IMR-90 (cell line): ENCODE measurements around the gene S100A16. TPM values are rescaled to one million over a fixed set of nuclear protein-coding genes. Genes with fewer than 3 reads are reported as not detected.

Experiments
- ATAC-seq: fragments of 200-7000 bp; cut with Tn5 transposase; 2 replicates; pipeline ENCODE4 v1.9.1; 2020; ENCODE audit warnings: low read depth, mild to moderate bottlenecking, moderate library complexity
- BruUV-seq: library from RNA; stranded (reverse); fragments of 400-500 nt; replicated peaks from 2 replicates; lab custom pipeline; 2021; lab: Mats Ljungman, UMichigan
- CTCF ChIA-PET: fragments of 300-600 bp; formaldehyde crosslinking; extraction: SDS; loops from one replicate; lab custom pipeline; 2021; ENCODE audit warnings: antibody characterized with exemption; lab: Yijun Ruan, JAX
- POLR2A ChIA-PET: fragments of 300-600 bp; sonication (Branson Sonifier 250); formaldehyde crosslinking; loops from one replicate; lab custom pipeline; 2022; ENCODE audit warnings: antibody characterized with exemption; ENCODE audit not compliant: unreplicated experiment; lab: Charles Lee
- DNase-seq: peaks from one replicate; pipeline ENCODE4 v3.0.0; 2013
- H2AFZ ChIP-seq: replicated peaks from 2 replicates; pipeline ENCODE3; 2013; ENCODE audit warnings: low read length, mild to moderate bottlenecking; ENCODE audit not compliant: poor library complexity
- H2AK5ac ChIP-seq: 2 replicates; pipeline ENCODE4 v1.6.1; 2013; ENCODE audit warnings: low read depth, low read length, inconsistent platforms
- H2AK9ac ChIP-seq: replicated peaks from 2 replicates; pipeline ENCODE3; 2013; ENCODE audit warnings: mild to moderate bottlenecking, low read depth, low read length, moderate library complexity; ENCODE audit not compliant: poor library complexity
- H2BK120ac ChIP-seq: 2 replicates; pipeline ENCODE4 v1.6.1; 2013; ENCODE audit warnings: low read depth, low read length, inconsistent platforms
- H2BK15ac ChIP-seq: 3 replicates; pipeline ENCODE4 v1.6.1; 2013; ENCODE audit warnings: low read depth, low read length, inconsistent platforms
- H2BK20ac ChIP-seq: 2 replicates; pipeline ENCODE4 v1.6.1; 2013; ENCODE audit warnings: low read depth, mild to moderate bottlenecking, inconsistent platforms, low read length, moderate library complexity
- H2BK5ac ChIP-seq: 2 replicates; pipeline ENCODE4 v1.6.1; 2013; ENCODE audit warnings: mild to moderate bottlenecking, low read depth, low read length, inconsistent platforms; ENCODE audit not compliant: poor library complexity, severe bottlenecking
- H3K14ac ChIP-seq: replicated peaks from 2 replicates; pipeline ENCODE4 v1.6.1; 2013; ENCODE audit warnings: low read depth, low read length, inconsistent platforms
- H3K18ac ChIP-seq: 2 replicates; pipeline ENCODE4 v1.6.1; 2013; ENCODE audit warnings: low read depth, low read length, control low read depth
- H3K23ac ChIP-seq: 2 replicates; pipeline ENCODE4 v1.6.1; 2013; ENCODE audit warnings: low read depth, low read length, inconsistent platforms
- H3K27ac ChIP-seq: 2 replicates; pipeline ENCODE4 v1.5.1; 2013; ENCODE audit warnings: mild to moderate bottlenecking, control low read depth, low read length; ENCODE audit not compliant: insufficient read depth
- H3K27me3 ChIP-seq: 2 replicates; pipeline ENCODE4 v1.6.1; 2013; ENCODE audit warnings: low read length; ENCODE audit not compliant: control insufficient read depth, insufficient read depth
- H3K36me3 ChIP-seq: 2 replicates; pipeline ENCODE4 v1.6.1; 2013; ENCODE audit warnings: low read length, mixed read lengths; ENCODE audit not compliant: control insufficient read depth, insufficient read depth
- H3K4ac ChIP-seq: 2 replicates; pipeline ENCODE4 v1.6.1; 2013; ENCODE audit warnings: low read depth, low read length, inconsistent platforms
- H3K4me1 ChIP-seq: 2 replicates; pipeline ENCODE4 v1.6.1; 2013; ENCODE audit warnings: low read length, mixed read lengths; ENCODE audit not compliant: control insufficient read depth, insufficient read depth
- H3K4me2 ChIP-seq: 2 replicates; pipeline ENCODE4 v1.6.1; 2013; ENCODE audit warnings: low read depth, mild to moderate bottlenecking, control low read depth, low read length, moderate library complexity
- H3K4me3 ChIP-seq: 2 replicates; pipeline ENCODE4 v1.5.1; 2013; ENCODE audit warnings: low read depth, mild to moderate bottlenecking, control low read depth, low read length, moderate library complexity; ENCODE audit not compliant: insufficient read depth
- H3K56ac ChIP-seq: 2 replicates; pipeline ENCODE4 v1.6.1; 2013; ENCODE audit warnings: low read length, inconsistent platforms; ENCODE audit not compliant: insufficient read depth; ENCODE audit errors: extremely low read depth
- H3K79me1 ChIP-seq, 2 experiments: 2 replicates each; pipeline ENCODE4 v1.6.1; 2013; ENCODE audit warnings: low read length in 2 of 2, inconsistent platforms in 1 of 2, low read depth in 1 of 2
- H3K9ac ChIP-seq: 2 replicates; pipeline ENCODE4 v1.6.1; 2013; ENCODE audit warnings: low read depth, low read length, control low read depth
- H3K9me1 ChIP-seq: 2 replicates; pipeline ENCODE4 v1.6.1; 2013; ENCODE audit warnings: low read length, inconsistent platforms; ENCODE audit not compliant: insufficient read depth
- H3K9me3 ChIP-seq: 2 replicates; pipeline ENCODE4 v1.6.1; 2013; ENCODE audit warnings: low read length; ENCODE audit not compliant: control insufficient read depth, insufficient read depth
- H4K20me1 ChIP-seq: 2 replicates; pipeline ENCODE4 v1.6.1; 2013; ENCODE audit warnings: low read length, inconsistent platforms; ENCODE audit not compliant: insufficient read depth
- H4K5ac ChIP-seq: 2 replicates; pipeline ENCODE4 v1.6.1; 2013; ENCODE audit warnings: mild to moderate bottlenecking, low read depth, low read length, control low read depth
- H4K8ac ChIP-seq, 2 experiments: 2 replicates each; pipeline ENCODE4 v1.6.1; 2013; ENCODE audit warnings: low read depth in 2 of 2, low read length in 2 of 2, control low read depth in 1 of 2, inconsistent platforms in 1 of 2
- H4K91ac ChIP-seq: 2 replicates; pipeline ENCODE4 v1.6.1; 2013; ENCODE audit warnings: low read depth, low read length, inconsistent platforms; ENCODE audit not compliant: insufficient read depth
- BHLHE40 ChIP-seq: fragments of 150-350 bp; IDR thresholded peaks from 2 replicates; pipeline ENCODE4 v1.6.1; 2016; ENCODE audit warnings: mild to moderate bottlenecking, low read depth, low read length
- CEBPB ChIP-seq: IDR thresholded peaks from 2 replicates; pipeline ENCODE4 v1.6.1; 2012; ENCODE audit warnings: low read depth, low read length, improper control_type of control experiment
- MXI1 ChIP-seq: IDR thresholded peaks from 2 replicates; pipeline ENCODE4 v1.6.1; 2012; ENCODE audit warnings: low read depth, mild to moderate bottlenecking, low read length, moderate library complexity, borderline replicate concordance
- POLR2A ChIP-seq: IDR thresholded peaks from 2 replicates; pipeline ENCODE4 v1.6.1; 2012; ENCODE audit warnings: mild to moderate bottlenecking, low read depth, low read length
- SMC3 ChIP-seq: fragments of 150-350 bp; IDR thresholded peaks from 2 replicates; pipeline ENCODE4 v1.6.1; 2016; ENCODE audit warnings: low read depth, mild to moderate bottlenecking, antibody characterized with exemption, low read length, moderate library complexity
- WGBS, 2 experiments: methylation state at CpG; one replicate each; pipeline versions ENCODE4 v1.1.5 to v1.1.7; 2013; ENCODE audit warnings: missing lambda C conversion rate in 2 of 2; ENCODE audit not compliant: insufficient read length in 1 of 2; ENCODE audit errors: extremely low coverage in 2 of 2; 5-methylcytosine and 5-hydroxymethylcytosine counted together
- dilution Hi-C: fragments of 300-500 bp; cut with HindIII; formaldehyde crosslinking; loops from one replicate; pipeline ENCODE4 v1.14.3; 2018; ENCODE audit warnings: low sequenced_read_pairs; ENCODE audit not compliant: unreplicated experiment
- in situ Hi-C: fragments of 300-500 bp; cut with MboI; formaldehyde crosslinking; loops from 3 replicates; pipeline ENCODE4 v1.14.3; 2019; ENCODE audit warnings: low sequenced_read_pairs, inconsistent platforms, mixed read lengths
- intact Hi-C: fragments of 100-400 bp; cut with micrococcal nuclease; formaldehyde crosslinking; loops from 2 replicates; pipeline ENCODE4 v1.10.0; 2022
- polyA plus RNA-seq, 3 experiments: library from polyadenylated mRNA; depleted of rRNA; stranded (reverse); fragments of >200 nt; gene quantifications; 2 replicates each; pipeline ENCODE4 v1.2.3, GENCODE V29; 2012; ENCODE audit warnings: low replicate concordance in 1 of 3
- total RNA-seq: library from RNA; depleted of rRNA; stranded (reverse); fragments of >200 nt; gene quantifications from 2 replicates; pipeline ENCODE4 v1.2.3, GENCODE V29; 2012
- TF ChIP-seq, protein P1 (sequence below): conservative IDR thresholded peaks from 2 replicates; pipeline ENCODE4 v1.5.1; 2012; ENCODE audit warnings: mild to moderate bottlenecking, low read depth, low read length, improper control_type of control experiment

The S100A16 gene
- total and polyA plus RNA-seq, 2 of the 4 experiments (the other 2 are of a cell fraction), result 201 to 515 TPM

DNA sequence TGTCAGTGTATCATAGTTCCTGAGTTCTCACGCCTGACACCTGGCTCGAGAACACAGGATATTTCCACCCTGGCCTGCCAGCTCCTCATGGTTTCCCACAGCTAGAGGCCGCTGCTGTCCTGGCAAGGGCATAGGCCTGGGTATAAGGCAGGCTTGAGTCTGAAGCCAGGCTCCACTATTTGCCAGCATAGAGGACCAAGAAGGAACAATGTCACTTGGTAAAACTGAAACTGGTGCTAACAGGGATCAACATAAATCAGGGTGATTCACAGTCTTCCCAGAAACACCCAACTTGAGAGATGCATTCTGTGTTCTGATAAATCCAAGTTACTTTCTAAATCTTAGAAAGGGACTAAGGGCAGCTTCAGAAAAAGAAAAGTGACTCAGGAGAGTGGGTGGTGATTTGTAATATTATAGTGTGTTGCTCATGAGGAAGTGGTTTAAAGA is 40.3 kb downstream of the S100A16 start (continued):
- TF ChIP-seq, protein P1, sequence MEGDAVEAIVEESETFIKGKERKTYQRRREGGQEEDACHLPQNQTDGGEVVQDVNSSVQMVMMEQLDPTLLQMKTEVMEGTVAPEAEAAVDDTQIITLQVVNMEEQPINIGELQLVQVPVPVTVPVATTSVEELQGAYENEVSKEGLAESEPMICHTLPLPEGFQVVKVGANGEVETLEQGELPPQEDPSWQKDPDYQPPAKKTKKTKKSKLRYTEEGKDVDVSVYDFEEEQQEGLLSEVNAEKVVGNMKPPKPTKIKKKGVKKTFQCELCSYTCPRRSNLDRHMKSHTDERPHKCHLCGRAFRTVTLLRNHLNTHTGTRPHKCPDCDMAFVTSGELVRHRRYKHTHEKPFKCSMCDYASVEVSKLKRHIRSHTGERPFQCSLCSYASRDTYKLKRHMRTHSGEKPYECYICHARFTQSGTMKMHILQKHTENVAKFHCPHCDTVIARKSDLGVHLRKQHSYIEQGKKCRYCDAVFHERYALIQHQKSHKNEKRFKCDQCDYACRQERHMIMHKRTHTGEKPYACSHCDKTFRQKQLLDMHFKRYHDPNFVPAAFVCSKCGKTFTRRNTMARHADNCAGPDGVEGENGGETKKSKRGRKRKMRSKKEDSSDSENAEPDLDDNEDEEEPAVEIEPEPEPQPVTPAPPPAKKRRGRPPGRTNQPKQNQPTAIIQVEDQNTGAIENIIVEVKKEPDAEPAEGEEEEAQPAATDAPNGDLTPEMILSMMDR, result peak; percentile 86

DNA sequence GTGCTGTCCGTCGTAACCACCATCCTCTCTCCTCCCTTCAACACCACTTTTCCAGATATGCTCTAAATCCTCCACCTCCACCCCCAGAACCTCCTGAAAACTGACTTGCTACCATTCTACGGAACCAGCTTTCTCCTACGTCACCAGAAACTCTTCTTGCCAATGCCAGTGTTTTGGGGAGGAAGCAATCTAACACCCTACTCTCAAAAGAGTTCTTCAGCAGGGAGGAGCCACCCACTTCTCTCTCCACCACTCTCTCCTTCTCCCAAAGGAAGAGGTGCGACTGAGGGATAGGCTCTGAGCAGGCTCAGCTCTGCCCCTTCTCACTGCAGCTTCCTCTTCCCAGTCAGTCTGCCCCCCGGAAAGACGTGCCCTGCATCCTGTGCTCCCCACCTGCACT is 41.2 kb downstream of the S100A16 start:
- peaks cover 22% of the 10 kb centered on the region for H3K9me1 ChIP-seq
- H2BK20ac ChIP-seq, result peak overlapping the region; percentile 22
- ATAC-seq (no peak), DNase-seq (no peak)
- no peak overlapping the region for H3K27ac ChIP-seq
- H2BK120ac ChIP-seq, result peak overlapping the region; percentile 94
- BruUV-seq, result no TSS peak
- no peak overlapping the region; the same call in 1 of the 2 replicates for H3K56ac ChIP-seq
- no peaks in the 10 kb centered on the region for H3K9me3 ChIP-seq
- peak overlapping the region; percentile 90 for H2AK9ac ChIP-seq
- H3K27me3 ChIP-seq, result no peaks in the 10 kb centered on the region
- H4K91ac ChIP-seq, result peak overlapping the region; percentile 61; the same call in 1 of the 2 replicates
- no peak overlapping the region for H4K5ac ChIP-seq
- intact Hi-C loops (loop anchor here (1.0 to 2.0 kb wide), 8 partner anchors 41 to 178 kb away; partner anchors contain the start of genes CHTOP, ILF2, S100A13 and S100A16), dilution Hi-C loops (no loop called here), in situ Hi-C loops (no loop called here)
- H2BK15ac ChIP-seq, result peak overlapping the region; percentile 51; the same call in 2 of the 3 replicates
- ChIA-PET CTCF (interaction anchor here (1.0 to 2.3 kb wide), 10 partner anchors 21 to 88 kb away, joined by 3 to 16 read pairs (median 4); partner anchors contain the start of gene S100A13), POLR2A (interaction anchor here (0.6 to 1.9 kb wide), 3 partner anchors 36 to 62 kb away, joined by 3 to 7 read pairs (median 3); partner anchors contain the start of genes S100A13 and S100A6)
- H4K20me1 ChIP-seq, result no peaks in the 10 kb centered on the region
- H3K9ac ChIP-seq, result no peak overlapping the region
- H3K4me3 ChIP-seq, result no peak overlapping the region
- peak overlapping the region; percentile 90 for H2AK5ac ChIP-seq
- no CpG with 5 or more reads among the region's 7 CpGs for WGBS, 2 experiments
- no peaks in the 10 kb centered on the region for H3K36me3 ChIP-seq
- peak overlapping the region; percentile 13; the same call in 1 of the 2 replicates for H3K23ac ChIP-seq
- peak overlapping the region; percentile 34; the same call in 1 of the 2 replicates for H3K14ac ChIP-seq
- peaks cover 21% of the 10 kb centered on the region for H3K4me1 ChIP-seq
- H3K79me1 ChIP-seq, result peaks cover 0 to 22% of the 10 kb centered on the region in 2 experiments; a peak in 2 of 4 replicates
- H3K4ac ChIP-seq, result peak overlapping the region; percentile 74
- H3K18ac ChIP-seq, result no peak overlapping the region
- H2BK5ac ChIP-seq, result peak overlapping the region; percentile 24
- TF ChIP-seq MXI1 (no peak), BHLHE40 (no peak), CEBPB (no peak), SMC3 (no peak), POLR2A (no peak)
- peak overlapping the region; percentile 78 for H2AFZ ChIP-seq
- H4K8ac ChIP-seq, result peak overlapping the region in 1 of 2 experiments; percentile 67; a peak in 1 of 4 replicates
- H3K4me2 ChIP-seq, result no peak overlapping the region
